Transverse colon (tissue), 3 donors: ENCODE measurements around the gene CHMP4B.

Experiments
- CTCF ChIP-seq, 5 experiments: fragments of 200-600 bp in 3 of 5; fragments of 450-650 bp in 2 of 5; sonication (generic) in 3 of 5; IDR thresholded peaks; 1 replicate in 2 of 5; 2 replicates in 3 of 5; pipeline ENCODE4 v1.5.1; 2016 to 2017; ENCODE audit warnings: antibody characterized with exemption in 5 of 5, inconsistent platforms in 3 of 5, mild to moderate bottlenecking in 2 of 5, moderate library complexity in 1 of 5
- POLR2A ChIP-seq: fragments of 450-650 bp; IDR thresholded peaks from one replicate; pipeline ENCODE4 v1.6.1; 2016; ENCODE audit warnings: antibody characterized with exemption, mild to moderate bottlenecking, moderate library complexity

- no peak for TF ChIP-seq POLR2A
- no peak for TF ChIP-seq CTCF (IDR thresholded peaks at IDR 0.05)
Measured at GRCh38 chr20:33883164-33883563, 72.0 kb downstream of the CHMP4B start.
